ENCODE results near the gene ADIPOR2. TPM values are rescaled to one million over a fixed set of nuclear protein-coding genes. Genes with fewer than 3 reads are reported as not detected.
"Not testable (repeated sequence)": the region's sequence is repeated elsewhere in the genome, so short reads cannot be mapped to it uniquely, and the experiment has no call there.

The ADIPOR2 gene
- total and polyA plus RNA-seq, 8 donors: 2.9 to 185 (median 26.9) TPM

DNA sequence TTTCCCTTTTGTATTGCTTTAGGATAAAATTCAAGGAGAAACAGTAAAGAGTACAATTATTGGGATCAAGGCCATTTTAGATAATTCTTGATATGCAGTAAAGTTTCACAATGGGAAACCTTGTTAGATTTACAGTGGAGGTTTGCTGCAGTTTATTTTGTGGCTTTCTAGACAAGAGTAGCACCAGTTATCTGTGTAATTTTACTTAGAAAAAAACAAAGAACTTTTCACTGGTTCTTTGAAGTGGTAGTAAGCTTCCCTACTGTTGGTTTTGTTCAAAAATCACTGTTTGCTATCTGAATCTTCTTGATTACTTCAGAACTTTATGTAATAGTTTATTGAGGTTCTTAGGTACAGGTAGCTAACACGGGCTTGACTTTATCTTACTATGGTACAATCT, 42.0 kb downstream of the ADIPOR2 start:
- intact Hi-C loops (cut with DNase I; ENCODE audit: low total_unique reads): no loop called here
- Histone ChIP-seq H3K9me3 (no peaks in the 10 kb centered on the region), H3K27me3 (no peaks in the 10 kb centered on the region), H3K27ac (no peak overlapping the region), H3K4me1 (peaks cover 0 to 36% (median 20%) of the 10 kb centered on the region in 4 donors), H3K4me3 (no peak overlapping the region), H3K36me3 (peaks cover 0 to 4% (median under 1%) of the 10 kb centered on the region in 4 donors)
- WGBS, 5 donors: 28 to 57% (median 40%) methylated on average over 1 of the region's 1 CpG
- TF ChIP-seq EP300 (IDR thresholded peaks at IDR 0.05) (no peak), POLR2AphosphoS5 (IDR thresholded peaks at IDR 0.05) (no peak), POLR2A (IDR thresholded peaks at IDR 0.05) (no peak)
- TF ChIP-seq, protein P1, sequence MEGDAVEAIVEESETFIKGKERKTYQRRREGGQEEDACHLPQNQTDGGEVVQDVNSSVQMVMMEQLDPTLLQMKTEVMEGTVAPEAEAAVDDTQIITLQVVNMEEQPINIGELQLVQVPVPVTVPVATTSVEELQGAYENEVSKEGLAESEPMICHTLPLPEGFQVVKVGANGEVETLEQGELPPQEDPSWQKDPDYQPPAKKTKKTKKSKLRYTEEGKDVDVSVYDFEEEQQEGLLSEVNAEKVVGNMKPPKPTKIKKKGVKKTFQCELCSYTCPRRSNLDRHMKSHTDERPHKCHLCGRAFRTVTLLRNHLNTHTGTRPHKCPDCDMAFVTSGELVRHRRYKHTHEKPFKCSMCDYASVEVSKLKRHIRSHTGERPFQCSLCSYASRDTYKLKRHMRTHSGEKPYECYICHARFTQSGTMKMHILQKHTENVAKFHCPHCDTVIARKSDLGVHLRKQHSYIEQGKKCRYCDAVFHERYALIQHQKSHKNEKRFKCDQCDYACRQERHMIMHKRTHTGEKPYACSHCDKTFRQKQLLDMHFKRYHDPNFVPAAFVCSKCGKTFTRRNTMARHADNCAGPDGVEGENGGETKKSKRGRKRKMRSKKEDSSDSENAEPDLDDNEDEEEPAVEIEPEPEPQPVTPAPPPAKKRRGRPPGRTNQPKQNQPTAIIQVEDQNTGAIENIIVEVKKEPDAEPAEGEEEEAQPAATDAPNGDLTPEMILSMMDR (IDR thresholded peaks at IDR 0.05): no peak
- DNase-seq: no peak

DNA sequence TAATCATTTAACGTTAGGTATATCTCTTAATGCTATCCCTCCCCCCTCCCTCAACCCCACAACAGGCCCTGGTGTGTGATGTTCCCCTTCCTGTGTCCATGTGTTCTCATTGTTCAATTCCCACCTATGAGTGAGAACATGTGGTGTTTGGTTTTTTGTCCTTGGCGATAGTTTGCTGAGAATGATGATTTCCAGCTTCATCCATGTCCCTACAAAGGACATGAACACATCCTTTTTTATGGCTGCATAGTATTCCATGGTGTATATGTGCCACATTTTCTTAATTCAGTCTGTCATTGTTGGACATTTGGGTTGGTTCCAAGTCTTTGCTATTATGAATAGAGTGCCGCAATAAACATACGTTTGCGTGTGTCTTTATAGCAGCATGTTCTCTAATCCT, 42.8 kb downstream of the ADIPOR2 start:
- H3K9me3 ChIP-seq; H3K27ac ChIP-seq; intact Hi-C loops (cut with DNase I; ENCODE audit: low total_unique reads); H3K36me3 ChIP-seq; H3K27me3 ChIP-seq; DNase-seq; H3K4me3 ChIP-seq: not testable (repeated sequence)
- 87 to 98% (median 91%) methylated on average over 5 of the region's 5 CpGs for WGBS, 5 donors
- peaks cover 0 to 44% (median 26%) of the 10 kb centered on the region in 4 donors for H3K4me1 ChIP-seq

DNA sequence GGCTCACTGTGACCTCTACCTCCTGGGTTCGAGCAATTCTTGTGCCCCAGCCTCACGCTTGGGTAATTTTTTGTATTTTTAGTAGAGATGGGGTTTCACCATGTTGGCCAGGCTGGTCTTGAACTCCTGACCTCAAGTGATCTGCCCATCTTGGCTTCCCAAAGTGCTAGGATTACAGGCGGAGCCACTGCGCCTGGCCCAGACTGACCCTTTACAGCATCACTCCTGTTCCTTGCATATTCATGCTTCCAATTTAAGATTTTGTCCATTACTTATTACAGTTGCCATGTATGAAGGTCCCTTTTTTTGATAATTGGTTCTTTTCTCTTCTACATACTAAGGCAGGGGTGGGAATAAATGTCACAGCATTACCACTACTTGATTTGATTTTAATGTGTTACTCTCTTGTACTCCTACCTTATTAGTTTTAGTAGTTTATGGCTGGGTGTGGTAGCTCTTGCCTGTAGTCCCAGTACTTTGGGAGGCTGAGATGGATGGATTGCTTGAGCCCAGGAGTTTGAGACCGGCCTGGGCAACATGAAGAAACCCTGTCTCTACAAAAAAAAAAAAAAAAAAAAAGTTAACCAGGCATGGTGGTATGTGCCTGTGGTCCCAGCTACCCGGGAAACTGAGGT, 46.9 kb downstream of the ADIPOR2 start:
- Histone ChIP-seq H3K36me3 (peaks cover 0 to 4% (median 0%) of the 10 kb centered on the region in 4 donors), H3K27me3 (no peaks in the 10 kb centered on the region), H3K4me1 (peaks cover 27 to 67% (median 44%) of the 10 kb centered on the region in 4 donors), H3K27ac (no peak overlapping the region), H3K4me3 (no peak overlapping the region), H3K9me3 (no peaks in the 10 kb centered on the region)
- 86 to 94% (median 90%) methylated on average over 6 of the region's 6 CpGs for WGBS, 5 donors
- no peak for DNase-seq
- intact Hi-C loops (cut with DNase I; ENCODE audit: low total_unique reads): no loop called here
- TF ChIP-seq, protein P1 (IDR thresholded peaks at IDR 0.05): no peak
- TF ChIP-seq POLR2A (IDR thresholded peaks at IDR 0.05) (no peak), EP300 (IDR thresholded peaks at IDR 0.05) (no peak)

DNA sequence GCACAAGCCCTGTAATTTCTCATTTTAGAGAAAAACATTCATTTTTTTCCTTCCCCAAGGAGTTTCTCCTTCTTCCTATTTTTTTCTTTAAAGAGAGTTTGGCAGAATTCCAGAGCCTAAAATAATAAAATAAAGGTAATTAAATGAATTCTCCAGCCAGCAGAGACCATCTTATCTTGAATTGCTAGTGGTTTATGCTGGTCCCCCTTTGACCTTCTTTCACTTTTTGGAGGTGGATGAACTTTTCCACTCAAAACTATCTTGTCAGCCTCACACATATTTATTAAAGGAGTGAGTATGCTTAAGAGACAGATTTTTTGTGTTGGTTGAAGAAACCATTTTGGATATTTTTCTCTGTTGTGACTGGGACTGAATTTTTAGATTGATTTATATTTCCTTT, 47.6 kb downstream of the ADIPOR2 start:
- Histone ChIP-seq H3K4me3 (no peak overlapping the region), H3K27ac (no peak overlapping the region), H3K9me3 (no peaks in the 10 kb centered on the region), H3K36me3 (peaks cover 0 to 4% (median 0%) of the 10 kb centered on the region in 4 donors), H3K27me3 (no peaks in the 10 kb centered on the region), H3K4me1 (peaks cover 27 to 61% (median 41%) of the 10 kb centered on the region in 4 donors)
- peak in 1 of 2 donors; percentile 13 for DNase-seq
- TF ChIP-seq, protein P1 (IDR thresholded peaks at IDR 0.05): no peak
- TF ChIP-seq EP300 (IDR thresholded peaks at IDR 0.05) (no peak), POLR2AphosphoS5 (IDR thresholded peaks at IDR 0.05) (no peak), POLR2A (IDR thresholded peaks at IDR 0.05) (no peak)
- intact Hi-C loops (cut with DNase I; ENCODE audit: low total_unique reads): no loop called here

DNA sequence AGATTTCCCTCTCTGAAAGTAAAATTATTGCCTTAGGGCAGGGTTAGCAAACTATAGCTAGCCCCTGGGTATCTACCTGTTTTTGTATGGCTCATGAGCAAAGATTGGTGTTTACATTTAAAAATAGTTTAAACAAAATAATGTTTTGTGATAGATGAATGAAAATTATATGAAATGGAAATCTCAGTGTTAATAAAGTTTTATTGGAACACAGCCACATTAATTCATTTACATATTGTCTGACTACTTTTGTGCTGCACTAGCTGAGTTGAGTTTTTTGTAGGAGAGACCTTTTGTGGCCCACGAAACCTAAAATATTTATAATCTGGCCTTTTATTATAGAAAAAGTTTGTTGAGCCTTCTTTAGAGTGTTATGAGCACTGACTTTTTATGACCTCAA, 48.5 kb downstream of the ADIPOR2 start:
- 87 to 100% (median 100%) methylated on average over 1 of the region's 1 CpG for WGBS, 5 donors

More for the DNA sequence above, 48.5 kb downstream of the ADIPOR2 start:
- peak overlapping the region in 1 of 5 donors; percentile 66 for H3K27ac ChIP-seq
- H3K4me3 ChIP-seq: no peak overlapping the region
- peaks cover 27 to 61% (median 41%) of the 10 kb centered on the region in 4 donors for H3K4me1 ChIP-seq
- H3K27me3 ChIP-seq: no peaks in the 10 kb centered on the region
- no peak for DNase-seq
- intact Hi-C loops (cut with DNase I; ENCODE audit: low total_unique reads): no loop called here
- H3K9me3 ChIP-seq: no peaks in the 10 kb centered on the region
- TF ChIP-seq EP300 (IDR thresholded peaks at IDR 0.05) (no peak), POLR2AphosphoS5 (IDR thresholded peaks at IDR 0.05) (no peak), POLR2A (IDR thresholded peaks at IDR 0.05) (no peak)
- TF ChIP-seq, protein P1 (IDR thresholded peaks at IDR 0.05): no peak
- peaks cover 0 to 4% (median 0%) of the 10 kb centered on the region in 4 donors for H3K36me3 ChIP-seq

Measured in stomach (tissue), 9 donors.